ENCODE measurements around the gene MRGPRX3.
"Not testable (repeated sequence)": the region's sequence is repeated elsewhere in the genome, so short reads cannot be mapped to it uniquely, and the experiment has no call there.

The MRGPRX3 gene

DNA sequence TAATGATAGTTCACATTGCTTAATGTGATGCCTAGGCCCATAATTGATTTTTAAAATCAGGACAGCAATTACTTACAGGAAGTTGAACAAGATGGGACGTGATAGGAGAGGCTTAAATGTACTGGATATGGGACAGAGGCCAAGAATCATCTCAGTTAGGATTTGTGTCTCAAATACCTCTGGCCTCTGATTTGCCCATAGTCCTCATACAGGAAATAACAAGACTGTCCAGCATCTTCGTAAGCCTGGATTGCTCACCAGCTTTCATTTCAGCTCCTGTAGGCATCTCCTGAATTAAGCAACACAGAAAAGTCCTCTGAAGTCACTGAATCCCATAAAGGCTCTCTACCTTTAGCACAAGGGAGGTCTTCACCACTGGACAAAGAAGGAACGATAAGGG, at the start of gene MRGPRX3:
Gene MRGPRX3 (plus strand): TSS at position 231 of the 400 bp plus-strand sequence. CDS start 4,632 bp downstream, outside the sequence.
- no peak for DNase-seq

- no peak for DNase-seq
Measured at GRCh38 chr11:18088366-18088765, 44.0 kb upstream of the MRGPRX3 start.

- no peak for DNase-seq
Measured at GRCh38 chr11:18088966-18089365, 43.4 kb upstream of the MRGPRX3 start.

- DNase-seq = no peak
Measured at GRCh38 chr11:18091731-18092130, 40.6 kb upstream of the MRGPRX3 start.

DNA sequence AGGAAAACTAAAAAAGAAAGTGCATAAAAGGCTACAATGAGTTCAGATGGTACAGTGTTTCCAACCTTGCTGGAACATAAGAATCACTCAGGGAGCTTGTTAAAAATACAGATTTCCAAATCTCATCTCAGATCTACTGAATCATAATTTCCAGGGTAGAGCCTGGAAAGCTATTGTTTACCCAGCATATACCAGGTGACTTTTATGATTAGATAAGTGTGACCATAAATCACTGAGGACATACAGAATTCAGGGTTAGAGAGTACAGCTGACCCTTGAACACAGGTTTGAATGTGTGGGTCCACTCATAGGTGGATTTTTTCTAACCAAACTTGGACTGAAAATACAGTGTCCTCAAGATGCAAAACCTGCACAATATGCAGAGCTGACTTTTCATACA, 38.4 kb upstream of the MRGPRX3 start:
- no peak for DNase-seq

GRCh38 chr11:18100926-18101656, 31.3 kb upstream of the MRGPRX3 start:
- DNase-seq = no peak

- no peak for DNase-seq
Measured at GRCh38 chr11:18105086-18105801, 27.1 kb upstream of the MRGPRX3 start.

DNA sequence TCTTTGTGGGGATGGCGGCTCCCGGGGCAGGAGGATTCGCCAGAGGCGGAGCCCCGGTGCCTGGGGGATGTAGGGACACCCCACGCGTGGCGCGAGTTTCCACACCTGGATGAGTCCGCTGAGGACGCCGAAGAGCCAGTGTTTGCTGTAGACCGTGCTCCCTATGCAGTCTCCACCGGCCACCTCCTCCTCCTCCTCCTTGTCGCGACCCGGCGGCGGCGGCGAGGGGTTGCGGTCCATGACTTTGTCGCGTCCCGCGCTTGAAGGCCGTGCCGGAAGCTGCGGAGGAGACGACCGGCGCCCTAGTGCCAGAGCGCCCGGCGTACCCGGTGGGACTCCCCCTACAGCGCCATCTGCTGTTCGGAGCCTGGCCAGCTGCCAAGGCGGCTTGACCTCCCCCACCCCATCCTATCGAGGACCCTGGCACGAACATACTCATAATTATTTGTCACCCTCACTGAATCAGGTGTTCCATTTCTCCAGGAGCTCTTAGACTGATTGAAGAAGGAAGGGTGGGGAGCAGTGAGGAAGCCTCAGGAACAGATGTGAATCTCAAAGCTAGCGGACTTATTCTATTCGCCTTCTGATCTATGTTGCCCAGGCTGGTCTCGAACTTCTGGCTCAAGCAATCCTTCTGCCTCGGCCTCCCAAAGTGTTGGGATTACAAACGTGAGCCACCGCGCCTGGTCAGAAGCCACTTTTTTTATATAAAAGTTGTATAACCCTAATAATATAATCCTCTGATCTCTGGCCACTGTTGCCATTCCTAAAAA, 26.4 kb upstream of the MRGPRX3 start, which contains the start of gene SAAL1:
Gene SAAL1 (minus strand): TSS at position 281 of the 773 bp plus-strand sequence. CDS start 41 bp downstream, at position 240.
- DNase-seq = peak; percentile 63

- no peak for DNase-seq
Measured at GRCh38 chr11:18106688-18107087, 25.7 kb upstream of the MRGPRX3 start.

GRCh38 chr11:18108254-18108653, 24.1 kb upstream of the MRGPRX3 start:
- no peak for DNase-seq

DNA sequence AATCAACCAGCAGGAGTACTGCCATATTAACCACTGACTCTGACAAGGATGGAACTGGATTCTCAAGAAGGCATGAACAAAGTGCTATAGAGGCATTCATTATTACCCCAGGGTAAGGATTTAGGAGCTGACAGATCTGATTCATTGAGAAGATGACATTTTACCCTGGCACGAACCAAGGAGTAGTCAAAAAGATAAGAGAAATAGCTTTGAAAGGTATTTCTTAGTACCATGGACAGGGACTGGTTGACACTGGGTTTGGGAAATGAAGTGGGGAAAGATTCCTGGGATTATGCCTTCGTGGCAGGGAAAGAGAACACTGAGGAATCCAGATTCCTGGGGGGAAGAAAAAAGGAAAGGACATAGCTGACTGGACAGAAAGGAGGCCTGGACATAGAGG, 21.4 kb upstream of the MRGPRX3 start:
- peak; percentile 7 for DNase-seq

GRCh38 chr11:18115360-18116127, 16.8 kb upstream of the MRGPRX3 start:
- peak; percentile 49 for DNase-seq

DNA sequence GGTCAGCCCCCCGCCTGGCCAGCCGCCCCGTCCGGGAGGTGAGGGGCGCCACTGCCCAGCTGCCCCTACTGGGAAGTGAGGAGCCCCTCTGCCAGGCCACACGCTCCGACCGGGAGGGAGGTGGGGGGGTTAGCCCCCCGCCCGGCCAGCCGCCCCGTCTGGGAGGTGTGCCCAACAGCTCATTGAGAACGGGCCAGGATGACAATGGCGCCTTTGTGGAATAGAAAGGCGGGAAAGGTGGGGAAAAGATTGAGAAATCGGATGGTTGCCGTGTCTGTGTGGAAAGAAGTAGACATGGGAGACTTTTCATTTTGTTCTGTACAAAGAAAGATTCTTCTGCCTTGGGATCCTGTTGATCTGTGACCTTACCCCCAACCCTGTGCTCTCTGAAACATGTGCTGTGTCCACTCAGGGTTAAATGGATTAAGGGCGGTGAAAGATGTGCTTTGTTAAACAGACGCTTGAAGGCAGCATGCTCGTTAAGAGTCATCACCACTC, 11.0 kb upstream of the MRGPRX3 start:
- DNase-seq = not testable (repeated sequence)

DNA sequence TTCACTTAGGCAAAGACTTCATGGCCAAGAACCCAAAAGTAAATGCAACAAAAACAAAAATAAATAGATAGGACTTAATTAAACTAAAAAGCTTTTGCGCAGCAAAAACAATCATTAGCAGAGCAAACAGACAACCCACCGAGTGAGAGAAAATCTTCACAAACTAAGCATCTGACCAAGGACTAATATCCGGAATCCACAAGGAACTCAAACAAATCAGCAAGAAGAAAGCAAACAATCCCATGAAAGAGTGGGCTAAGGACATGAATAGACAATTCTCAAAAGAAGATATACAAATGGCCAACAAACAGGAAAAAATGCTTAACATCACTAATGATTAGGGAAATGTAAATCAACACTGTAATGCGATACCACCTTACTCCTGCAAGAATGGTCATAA, 1.3 kb upstream of the MRGPRX3 start:
- DNase-seq = not testable (repeated sequence)

- DNase-seq = no peak
Measured at GRCh38 chr11:18135308-18135707, 2.9 kb downstream of the MRGPRX3 start.

GRCh38 chr11:18137186-18137800, 4.9 kb downstream of the MRGPRX3 start:
- DNase-seq = no peak

DNA sequence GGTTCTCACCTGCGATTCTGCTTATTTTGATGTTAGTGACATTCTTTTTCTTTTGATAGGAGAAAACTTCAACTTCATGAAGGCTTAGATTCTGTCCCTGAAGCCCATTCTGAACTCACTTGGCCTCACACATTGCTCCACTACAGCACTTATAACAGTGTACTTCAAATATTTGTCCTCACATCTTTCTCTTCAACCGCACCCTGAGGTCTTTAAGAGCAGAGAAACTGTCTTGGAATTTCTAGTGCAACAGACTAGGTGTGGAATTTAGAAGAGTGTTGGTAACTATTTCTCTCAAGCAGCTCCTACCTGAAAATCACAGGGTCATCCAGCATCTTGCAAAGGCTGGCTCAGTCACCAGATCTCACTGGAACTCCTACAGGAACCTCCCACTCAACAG, 7.8 kb downstream of the MRGPRX3 start:
- no peak for DNase-seq

DNA sequence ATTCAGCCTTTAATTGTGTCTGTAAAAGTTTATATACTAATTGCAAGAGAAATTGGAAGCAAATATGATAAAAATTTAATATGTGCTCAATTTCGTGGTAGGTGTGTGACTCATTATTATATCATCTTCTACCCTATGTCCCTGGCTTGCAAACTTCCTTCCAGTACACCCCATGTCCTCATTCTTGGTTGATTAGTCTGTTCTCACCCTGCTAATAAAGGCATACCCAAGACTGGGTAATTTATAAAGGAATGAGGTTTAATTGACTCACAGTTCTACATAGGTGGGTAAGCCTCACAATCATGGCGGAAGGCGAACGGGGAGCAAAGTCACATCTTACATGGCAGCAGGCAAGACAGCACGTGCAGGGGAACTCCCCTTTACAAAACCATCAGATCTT, 11.9 kb downstream of the MRGPRX3 start:
- DNase-seq = peak; percentile 36

- DNase-seq = no peak
Measured at GRCh38 chr11:18145025-18145424, 12.7 kb downstream of the MRGPRX3 start.

DNA sequence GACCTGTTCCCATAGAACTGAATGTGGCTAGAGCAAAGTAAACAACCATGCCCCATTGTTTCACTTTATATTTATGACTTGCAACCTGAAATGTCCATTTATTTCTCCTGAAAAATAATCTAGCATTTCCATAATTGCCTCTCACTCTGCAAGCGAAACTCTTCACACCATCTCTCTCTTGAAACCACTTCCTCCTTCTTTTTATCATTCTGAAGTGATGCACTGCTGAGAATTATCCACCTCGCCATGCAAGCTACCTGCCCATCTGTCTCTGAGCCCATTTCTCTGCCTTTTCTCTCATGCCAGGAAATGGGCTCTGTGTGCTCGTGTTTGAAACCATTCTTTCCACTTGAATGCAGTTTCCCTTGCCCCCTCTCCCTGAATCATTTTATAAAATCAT, 13.5 kb downstream of the MRGPRX3 start:
- DNase-seq = no peak

GRCh38 chr11:18151581-18151980, 19.2 kb downstream of the MRGPRX3 start:
- no peak for DNase-seq

GRCh38 chr11:18168372-18168771, 36.0 kb downstream of the MRGPRX3 start:
- no peak for DNase-seq

Measured in NCI-H226 (cell line).